ENCODE data around the gene RNF167.

GRCh38 chr17:4960279-4960922, 20.3 kb downstream of the RNF167 start:
- no peak for TF ChIP-seq CTCF (conservative IDR thresholded peaks at IDR 0.05 in 1 of 2, IDR thresholded peaks at IDR 0.05 in 1 of 2; ENCODE audit: extremely low read depth in 1 of 2, insufficient read depth in 1 of 2, low read depth in 1 of 2, low read length in 2 of 2)
- no peak for TF ChIP-seq EZH2 (IDR thresholded peaks at IDR 0.05; ENCODE audit: borderline replicate concordance, low read length)
